GM12872 (cell line): ENCODE measurements around the gene GRM8.

Experiments used
- TF ChIP-seq, protein P1 (sequence below): IDR thresholded peaks from 3 replicates; pipeline ENCODE4 v1.5.1; 2011; ENCODE audit warnings: low read depth, mild to moderate bottlenecking, low read length, moderate library complexity; ENCODE audit not compliant: insufficient read depth

Gene GRM8

GRCh38 chr7:127231415-127231814 lies 21.3 kb downstream of the GRM8 start:
- TF ChIP-seq, protein P1, sequence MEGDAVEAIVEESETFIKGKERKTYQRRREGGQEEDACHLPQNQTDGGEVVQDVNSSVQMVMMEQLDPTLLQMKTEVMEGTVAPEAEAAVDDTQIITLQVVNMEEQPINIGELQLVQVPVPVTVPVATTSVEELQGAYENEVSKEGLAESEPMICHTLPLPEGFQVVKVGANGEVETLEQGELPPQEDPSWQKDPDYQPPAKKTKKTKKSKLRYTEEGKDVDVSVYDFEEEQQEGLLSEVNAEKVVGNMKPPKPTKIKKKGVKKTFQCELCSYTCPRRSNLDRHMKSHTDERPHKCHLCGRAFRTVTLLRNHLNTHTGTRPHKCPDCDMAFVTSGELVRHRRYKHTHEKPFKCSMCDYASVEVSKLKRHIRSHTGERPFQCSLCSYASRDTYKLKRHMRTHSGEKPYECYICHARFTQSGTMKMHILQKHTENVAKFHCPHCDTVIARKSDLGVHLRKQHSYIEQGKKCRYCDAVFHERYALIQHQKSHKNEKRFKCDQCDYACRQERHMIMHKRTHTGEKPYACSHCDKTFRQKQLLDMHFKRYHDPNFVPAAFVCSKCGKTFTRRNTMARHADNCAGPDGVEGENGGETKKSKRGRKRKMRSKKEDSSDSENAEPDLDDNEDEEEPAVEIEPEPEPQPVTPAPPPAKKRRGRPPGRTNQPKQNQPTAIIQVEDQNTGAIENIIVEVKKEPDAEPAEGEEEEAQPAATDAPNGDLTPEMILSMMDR, result no peak

- TF ChIP-seq, protein P1, result no peak
Measured at GRCh38 chr7:127230192-127230925, 22.4 kb downstream of the GRM8 start.

DNA sequence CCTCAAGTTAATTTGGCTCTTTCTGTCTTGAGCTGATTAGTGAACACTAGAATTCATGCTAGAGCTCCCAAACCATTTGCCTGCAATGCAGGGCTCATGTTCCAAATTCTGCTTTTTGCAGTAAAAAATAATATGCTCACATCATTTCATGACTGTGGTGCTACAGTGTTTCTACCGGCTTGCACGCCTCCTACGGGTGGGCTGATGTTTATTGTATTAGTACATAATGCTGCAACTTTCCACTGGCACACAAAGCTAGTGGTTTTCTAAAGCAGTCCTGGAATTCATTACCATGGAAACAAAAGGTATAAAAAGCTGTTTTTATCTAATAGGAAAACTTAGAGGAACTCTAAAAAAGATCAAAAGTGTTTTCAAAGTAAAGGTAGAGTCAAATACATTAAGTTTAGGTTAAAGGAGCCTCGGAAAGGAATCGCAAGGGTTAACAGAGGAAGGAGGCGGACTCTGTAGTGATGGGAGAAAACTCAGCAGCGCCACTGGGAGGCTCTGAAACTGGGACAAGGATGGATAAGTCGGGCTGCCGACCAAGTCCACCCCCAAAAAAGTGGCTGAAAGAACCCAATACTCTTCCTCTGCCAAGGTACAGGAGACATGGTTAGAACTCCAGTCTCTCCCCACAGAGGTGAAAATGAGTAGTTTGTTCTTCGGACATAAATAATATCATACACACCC lies 25.9 kb downstream of the GRM8 start:
- TF ChIP-seq, protein P1, result no peak

DNA sequence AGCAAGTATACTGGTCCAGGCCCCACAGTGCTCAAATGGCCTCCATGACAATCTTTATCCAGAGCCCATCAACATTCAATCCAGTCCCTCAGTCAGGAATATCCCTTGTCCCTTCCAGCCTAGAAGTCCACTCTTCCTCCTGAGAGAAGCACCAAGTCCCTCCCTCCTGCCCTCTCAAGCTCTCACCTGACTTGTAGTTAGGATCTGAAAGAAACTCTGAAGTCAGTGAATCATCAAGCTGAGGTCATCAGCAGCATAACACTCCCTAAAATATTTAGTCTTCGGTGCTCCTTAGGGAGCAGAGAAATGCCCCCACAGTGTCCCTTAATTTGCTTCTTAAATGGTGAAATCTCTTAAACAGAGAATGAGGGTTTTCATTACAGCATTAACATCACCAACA lies 31.0 kb downstream of the GRM8 start:
- TF ChIP-seq, protein P1, result no peak

DNA sequence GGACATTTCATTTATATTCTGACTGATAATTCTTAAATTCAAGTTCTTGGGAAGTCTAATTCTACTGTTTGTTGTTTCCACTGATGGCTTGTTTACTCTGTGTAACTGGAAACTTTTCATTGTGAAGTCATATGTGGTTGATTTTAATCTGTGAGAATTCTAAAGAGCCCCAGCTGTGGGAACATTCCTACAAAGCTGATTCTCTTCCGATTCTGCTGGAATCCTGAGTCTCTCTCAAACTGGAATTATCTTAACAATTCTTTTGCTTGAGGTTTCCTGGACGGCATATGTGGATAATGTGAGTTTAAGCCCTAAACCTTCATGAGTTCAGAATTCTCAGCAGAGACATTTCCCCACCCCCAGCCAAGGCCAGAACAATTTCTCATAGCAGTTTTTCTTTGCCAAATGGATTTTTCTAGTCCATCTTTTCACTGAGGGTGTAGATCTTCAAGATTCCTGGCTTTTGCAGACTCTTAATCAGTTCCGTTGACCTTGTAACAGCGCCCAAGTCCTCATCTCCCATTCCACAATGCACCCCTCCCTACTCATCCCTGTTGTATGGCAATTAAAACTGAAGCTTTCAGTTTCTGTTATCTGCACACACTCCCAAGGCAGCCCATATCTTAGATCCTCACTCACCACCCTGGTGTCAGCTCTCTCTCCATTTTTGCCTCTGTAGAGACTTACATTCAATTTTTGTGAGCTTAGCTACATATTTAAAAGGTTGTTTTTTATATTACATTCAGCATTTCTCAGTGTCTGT lies 37.6 kb downstream of the GRM8 start:
- TF ChIP-seq, protein P1, result no peak

- TF ChIP-seq, protein P1, result no peak
Measured at GRCh38 chr7:127209886-127210285, 42.9 kb downstream of the GRM8 start.

- TF ChIP-seq, protein P1, result no peak
Measured at GRCh38 chr7:127208860-127209259, 43.9 kb downstream of the GRM8 start.
